Measurements from ENCODE around the gene C9orf152.
"Not testable (repeated sequence)": the region's sequence is repeated elsewhere in the genome, so short reads cannot be mapped to it uniquely, and the experiment has no call there.

C9orf152 gene

DNA sequence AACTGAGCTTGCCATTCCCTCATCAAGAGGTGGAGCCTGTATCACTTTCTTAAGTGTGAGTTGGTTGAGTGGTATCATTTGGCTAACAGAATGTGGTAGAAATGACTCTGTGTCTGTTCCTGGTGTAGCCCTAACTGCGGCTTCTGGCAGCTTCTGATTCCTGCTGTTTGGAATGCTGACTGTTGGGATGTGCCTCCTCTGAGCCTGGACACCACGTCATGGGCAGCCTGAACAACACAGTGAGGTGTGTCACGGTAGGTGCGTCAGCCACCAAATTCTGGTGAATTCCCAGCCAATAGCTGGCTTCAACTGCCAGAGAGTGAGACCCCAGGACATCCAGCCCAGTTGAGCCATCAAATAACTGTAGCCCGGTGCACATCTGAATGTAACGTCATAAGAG lies 6.1 kb upstream of the C9orf152 start:
- DNase-seq: no peak

DNA sequence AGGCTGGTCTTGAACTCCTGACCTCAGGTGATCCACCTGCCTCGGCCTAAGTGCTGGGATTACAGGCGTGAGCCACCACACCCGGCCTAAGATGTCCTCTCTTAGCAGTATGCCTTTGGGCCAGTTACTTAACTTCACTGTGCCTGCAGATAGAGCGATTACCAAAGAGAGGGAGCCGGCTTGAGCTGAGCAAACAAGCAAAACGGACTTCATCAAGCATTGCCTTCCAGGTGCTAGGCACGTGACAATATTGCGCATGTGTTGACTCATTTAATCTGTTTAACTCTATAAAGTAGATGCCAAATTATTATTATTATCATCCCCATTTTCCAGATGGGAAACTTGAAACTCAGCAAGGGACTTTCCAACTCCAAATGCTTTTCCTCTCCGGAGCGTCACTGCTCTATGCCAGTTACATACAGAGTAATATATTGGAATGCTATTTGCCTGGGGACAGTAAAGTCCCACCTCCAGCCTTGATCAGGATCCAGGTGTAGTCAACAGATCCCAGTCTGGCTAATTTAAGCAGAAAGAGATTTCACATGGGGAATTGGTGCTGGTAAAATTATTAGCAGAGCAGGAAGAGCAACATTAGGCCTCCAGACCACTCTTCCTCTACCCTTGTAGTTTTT lies 5.6 kb upstream of the C9orf152 start:
- DNase-seq: no peak

DNA sequence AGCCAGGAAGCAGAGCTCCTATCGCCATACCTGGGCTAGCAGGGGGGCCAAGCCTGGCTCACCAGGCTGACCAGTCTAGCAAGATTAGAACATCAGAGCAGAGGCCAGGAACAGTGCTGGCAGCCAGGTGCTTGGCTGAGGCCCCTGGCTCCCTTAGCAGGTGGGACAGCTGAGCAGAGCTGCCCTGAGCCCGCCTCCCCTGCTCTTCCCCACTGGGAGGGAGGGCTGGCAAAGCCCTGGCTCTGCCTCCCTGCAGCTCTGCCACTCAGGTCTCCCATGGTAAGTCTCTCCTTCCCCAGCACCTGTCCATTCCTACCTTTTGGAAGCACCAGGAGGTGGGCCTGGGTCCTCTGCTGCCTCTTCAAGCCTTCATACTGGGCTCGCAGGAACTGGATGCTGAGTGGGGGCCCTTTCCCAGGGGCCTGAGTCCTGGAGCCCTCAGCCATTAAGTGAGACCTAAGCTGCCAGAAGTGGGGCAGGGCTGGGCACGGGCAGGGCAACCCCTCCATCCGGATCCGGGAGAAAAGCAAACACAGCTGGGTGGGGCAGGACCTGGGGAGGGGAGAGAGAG lies 803 bp downstream of the C9orf152 start:
- no peak for DNase-seq

DNA sequence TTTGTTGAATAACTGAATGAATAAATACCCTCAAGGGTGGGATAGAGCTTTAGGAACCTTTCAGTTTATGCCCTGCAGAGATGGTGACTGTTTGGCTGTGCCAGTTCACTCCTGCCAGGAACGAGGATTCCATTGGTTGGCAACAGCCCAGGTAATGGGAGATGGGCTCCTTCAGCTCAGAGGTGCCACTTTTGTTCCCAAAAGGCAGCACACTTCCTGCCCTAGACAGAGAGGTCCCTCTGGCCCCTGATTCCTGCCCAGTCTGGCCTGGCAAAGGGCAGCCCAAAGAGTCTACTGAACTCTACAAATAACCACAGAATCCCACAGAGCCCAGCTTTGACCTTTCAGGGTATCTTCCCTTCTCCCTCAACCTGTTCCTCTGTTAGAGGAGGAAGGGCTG lies 1.6 kb downstream of the C9orf152 start:
- no peak for DNase-seq

DNA sequence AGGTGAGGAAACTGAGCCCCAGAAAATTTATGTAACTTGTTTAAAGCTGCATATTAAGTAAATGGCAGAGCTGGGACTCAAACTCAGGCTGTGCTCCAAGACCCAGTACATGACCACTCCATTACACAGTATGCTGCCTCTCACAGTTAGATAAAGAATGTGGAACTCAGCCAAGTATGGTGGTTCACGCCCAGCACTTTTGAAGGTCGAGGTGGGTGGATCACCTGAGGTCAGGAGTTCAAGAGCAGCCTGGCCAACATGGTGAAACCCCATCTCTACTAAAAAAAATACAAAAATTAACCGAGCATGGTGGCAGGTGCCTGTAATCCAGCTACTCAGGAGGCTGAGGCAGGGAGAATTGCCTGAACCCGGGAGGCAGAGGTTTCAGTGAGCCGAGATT lies 2.3 kb downstream of the C9orf152 start:
- DNase-seq: not testable (repeated sequence)

DNA sequence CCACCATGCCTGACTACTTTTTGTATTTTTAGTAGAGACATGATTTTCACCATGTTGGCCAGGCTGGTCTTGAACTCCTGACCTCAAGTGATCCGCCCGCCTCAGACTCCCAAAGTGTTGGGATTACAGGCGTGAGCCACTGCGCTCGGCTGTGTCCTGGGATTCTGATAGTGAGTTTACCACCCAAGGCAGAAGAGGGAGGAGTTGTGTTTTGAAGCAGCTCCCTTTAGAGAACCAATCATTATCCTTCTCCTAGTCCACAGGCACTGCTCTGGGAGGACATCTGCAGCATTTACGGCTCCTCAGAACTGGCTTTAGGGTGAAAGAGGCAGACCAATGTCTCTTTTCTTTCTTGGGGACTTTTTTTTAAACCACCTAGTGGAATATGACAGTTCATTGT lies 5.7 kb downstream of the C9orf152 start:
- DNase-seq: no peak

DNA sequence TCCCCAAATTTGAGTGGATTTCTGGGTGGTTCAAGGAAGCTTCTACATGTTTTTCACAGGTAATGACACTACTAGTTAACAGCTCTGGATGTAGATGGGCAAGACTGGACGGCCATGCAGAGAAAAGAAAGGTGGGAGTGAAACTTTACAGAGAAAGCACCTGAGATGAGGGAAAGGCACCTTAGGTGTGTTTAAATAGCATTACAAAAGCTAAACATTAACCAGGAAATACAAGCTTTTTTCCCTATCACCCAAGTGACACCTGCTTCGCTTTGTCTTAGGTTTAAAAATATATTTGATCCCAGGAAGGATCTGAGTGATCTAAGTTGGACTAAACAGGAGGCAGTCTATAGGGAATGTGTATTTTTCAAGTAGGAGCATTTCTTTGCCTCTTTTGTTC lies 8.3 kb downstream of the C9orf152 start:
- DNase-seq: no peak

DNA sequence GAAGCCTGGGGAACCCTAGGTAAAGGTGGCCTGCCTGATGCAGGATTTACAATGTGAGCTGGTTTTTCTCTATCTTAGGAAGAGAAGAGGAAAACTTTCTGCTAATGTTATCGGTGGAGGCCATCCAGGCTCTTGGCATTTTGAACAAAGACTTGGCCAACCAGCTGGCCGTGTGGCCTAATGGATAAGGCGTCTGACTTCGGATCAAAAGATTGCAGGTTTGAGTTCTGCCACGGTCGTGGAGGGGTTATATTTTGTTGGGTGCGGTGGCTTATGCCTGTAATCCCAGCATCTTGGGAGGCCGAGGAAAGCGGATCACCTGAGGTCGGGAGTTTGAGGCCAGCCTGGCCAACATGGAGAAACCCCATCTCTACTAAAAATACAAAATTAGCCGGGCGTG lies 9.6 kb downstream of the C9orf152 start:
- DNase-seq: no peak

DNA sequence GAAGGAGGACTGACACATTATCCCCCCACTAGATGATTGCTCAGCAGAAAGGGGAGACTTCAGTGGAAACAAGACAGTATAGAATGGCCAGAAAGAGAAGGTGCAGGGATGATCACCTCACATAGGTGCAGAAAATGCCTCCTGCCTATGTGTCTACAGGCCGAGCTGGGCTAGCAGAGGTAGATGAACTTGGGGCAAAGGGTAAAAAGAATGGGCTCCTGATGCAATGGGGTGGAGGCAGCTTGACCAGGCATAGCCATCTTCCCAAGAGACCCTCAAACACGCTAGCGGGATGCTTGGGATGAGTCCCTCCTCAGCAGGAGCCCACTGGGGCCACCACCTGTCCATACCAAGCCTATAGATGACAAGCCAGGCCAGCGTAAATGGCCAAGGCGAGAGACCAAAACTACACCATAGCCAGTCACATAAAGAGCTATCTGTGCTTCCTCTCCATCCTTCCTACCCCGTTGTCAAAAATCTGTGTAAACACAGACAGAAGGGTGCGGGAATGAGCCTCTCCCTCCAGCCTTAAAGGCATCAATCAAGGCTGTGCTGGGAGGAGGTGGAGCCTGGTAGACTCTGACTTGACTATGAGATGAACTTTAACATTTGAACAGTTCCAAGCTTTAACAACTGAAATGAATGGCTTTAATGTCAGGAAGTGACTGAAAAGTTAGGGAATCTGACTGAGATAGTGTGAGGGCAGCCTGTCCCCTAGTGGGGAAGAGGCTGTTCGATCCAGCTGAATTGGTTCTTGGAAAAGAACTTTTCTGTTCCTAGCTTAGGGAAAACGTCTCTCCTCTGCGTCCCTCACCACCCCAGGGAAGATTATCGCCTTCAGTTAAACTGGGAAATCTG lies 10.4 kb downstream of the C9orf152 start:
- no peak for DNase-seq

DNA sequence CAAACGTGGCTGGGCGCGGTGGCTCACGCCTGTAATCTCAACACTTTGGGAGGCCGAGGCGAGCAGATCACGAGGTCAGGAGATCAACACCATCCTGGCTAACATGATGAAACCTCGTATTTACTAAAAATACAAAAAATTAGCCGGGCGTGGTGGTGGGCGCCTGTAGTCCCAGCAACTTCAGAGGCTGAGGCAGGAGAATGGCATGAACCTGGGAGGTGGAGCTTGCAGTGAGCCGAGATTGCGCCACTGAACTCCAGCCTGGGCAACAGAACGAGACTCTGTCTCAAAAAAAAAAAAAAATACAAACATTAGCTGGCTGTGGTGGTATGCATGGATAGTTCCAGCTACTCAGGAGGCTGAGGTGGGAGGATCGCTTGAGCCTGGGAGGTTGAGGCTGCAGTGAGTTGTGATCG lies 11.9 kb downstream of the C9orf152 start:
- DNase-seq: not testable (repeated sequence)

DNA sequence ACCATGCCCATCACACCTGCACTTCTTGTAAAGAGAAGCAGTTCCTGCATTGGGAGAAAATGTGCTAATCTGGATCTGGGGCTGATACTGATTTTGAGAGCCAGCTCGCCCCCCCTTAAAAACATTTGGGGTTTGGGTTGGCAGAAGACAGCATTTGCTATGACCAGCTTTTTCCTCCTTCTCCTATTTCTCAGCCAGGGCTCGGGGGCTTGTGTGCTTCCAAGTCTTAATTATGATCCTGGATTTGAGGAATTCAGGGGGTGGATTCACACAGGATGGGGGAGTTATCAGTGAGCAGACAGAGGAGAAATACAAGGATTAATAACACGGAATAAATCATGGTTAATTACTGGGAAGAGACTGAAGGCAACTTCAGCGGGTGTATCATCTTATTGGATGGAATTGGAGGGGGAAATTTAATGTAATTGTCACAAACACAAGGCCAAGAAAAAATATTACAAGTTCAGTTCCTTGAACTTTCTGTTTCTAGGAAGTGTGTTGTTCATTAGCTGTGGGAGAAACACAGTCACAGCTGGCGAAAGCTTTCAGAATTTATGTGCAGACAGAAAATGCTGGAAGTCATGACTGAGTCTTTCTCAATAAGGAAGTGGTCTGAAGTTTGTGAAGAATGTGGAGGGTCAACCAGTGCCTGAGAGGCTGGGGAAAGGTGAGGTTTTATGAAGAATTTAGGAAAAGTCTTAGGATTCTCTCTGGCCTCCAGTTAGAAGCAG lies 15.3 kb downstream of the C9orf152 start:
- DNase-seq: no peak

DNA sequence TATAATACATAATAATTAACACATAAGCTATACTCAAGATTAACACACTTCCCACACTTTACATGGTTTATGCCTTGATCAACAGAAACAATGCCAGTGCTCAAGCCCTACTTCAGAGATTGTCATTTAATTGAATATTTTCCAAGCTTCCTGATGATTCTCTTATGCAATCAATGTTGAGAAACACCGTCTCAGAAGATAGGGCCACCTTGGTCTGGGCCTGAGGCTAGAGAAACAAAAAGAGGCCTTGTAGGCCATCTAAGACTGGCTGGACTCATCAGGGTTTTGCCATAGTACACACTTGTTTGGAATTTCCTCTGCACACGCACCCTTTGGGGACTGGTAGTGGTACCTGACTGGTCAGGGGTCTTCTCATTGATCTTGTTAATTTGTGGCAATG lies 16.3 kb downstream of the C9orf152 start:
- no peak for DNase-seq

DNA sequence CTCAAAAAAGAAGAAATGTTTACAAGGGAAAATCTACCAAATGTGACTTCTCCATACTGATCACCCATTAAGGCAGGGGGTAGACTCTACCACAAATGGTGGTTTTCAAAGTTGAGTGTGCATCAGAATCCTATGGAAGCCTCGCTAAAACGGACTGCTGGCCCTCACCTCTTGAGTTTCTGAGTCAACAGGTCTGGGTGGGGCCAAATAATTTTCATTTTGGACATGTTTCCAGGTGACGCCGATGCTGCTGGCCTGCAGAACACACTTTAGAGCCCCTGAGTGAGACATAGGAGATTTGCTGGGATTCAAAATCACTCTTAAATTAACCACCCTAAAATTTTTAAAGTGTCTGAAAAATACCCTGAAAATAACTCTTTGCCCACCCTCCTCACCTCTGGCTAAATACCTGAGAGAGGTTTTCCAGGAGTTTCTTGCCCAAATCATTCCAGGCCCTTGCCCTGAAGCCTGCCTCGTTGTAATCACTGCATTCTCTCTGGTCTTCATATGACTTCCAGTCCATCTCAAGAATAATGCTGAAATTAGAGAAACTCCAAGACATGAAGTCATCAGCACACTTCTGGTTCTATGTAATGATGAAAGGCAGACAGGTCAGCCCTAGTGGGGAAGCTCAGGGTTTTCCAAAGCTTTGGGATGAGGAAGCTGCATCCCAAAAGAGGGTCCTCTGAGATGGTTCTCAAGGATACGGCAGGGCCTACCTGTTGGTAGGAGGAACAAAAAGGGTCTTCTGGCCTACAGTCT lies 18.2 kb downstream of the C9orf152 start:
- DNase-seq: no peak

DNA sequence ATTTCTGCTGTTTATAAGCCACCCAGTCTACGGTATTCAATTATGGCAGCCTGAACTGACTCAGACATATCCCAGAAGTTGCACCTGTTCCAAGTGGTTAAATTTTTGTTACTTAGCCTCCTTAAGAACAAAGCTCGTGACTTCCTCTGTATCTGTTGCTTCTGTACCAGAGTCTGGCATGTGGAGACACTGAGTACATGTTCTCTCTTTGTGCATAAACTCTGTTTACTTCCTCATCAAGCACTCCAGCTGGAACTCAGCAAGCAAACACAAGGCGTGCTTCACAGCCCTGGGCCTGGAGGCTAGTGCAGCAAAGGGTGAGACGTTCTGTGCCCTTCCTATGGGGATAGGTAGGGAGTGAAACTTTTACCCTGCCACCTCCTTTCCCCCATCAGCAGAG lies 19.0 kb downstream of the C9orf152 start:
- DNase-seq: no peak

DNA sequence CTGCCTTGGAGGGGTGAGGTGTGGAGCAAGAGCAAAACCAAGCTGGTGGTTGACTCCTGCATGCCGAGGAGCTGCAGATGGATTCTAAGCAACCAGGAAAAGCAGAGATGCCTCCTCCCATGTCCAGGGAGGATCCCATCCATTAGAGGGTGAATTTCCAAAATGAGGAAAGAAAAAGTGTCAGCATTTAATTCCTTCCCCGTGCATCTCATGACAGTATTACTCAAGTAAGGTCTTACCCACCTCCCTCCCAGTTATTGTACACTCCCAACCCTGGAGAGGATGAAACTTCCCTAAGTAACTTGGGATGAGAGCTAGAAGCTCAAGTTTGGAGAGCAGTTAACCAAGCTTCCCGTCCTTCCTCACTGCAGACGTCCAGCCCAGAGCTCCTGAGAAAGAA lies 19.9 kb downstream of the C9orf152 start:
- DNase-seq: no peak

DNA sequence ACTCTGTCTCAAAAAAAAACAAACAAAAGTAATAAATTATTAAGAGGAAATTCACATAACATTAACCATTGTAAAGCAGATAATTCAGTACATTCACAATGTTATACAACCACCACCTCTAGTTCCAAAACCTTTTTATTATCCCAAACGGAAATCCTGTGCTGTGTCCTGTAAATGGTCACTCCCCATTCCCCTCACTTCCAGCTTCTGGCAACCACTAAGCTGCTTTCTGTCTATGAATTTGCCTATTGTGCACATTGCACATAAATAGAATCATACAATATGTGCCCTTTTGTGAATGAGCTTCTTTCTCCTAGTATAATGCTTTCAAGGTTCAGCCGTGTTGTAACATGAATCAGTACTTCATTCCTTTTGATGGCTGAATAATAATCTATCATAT lies 20.8 kb downstream of the C9orf152 start:
- DNase-seq: no peak

DNA sequence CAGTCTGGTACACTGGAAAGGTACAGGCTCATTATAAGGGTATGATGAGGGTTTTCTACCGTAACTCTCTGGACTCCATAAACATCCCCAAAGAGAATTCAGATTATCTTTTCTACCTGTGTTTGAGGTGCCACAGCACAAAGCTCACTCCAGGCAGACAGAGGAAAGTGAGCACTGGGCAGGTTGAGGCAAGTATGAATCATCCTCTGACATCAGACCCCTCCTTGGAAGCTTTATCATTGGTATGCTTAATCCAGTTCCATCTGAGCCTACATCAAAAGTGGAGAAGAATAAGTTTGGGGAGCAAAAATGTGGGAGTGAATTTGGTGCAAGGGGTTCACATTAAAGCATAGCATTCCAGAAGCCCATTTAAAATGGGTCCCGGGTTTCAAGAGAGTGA lies 21.7 kb downstream of the C9orf152 start:
- DNase-seq: no peak

DNA sequence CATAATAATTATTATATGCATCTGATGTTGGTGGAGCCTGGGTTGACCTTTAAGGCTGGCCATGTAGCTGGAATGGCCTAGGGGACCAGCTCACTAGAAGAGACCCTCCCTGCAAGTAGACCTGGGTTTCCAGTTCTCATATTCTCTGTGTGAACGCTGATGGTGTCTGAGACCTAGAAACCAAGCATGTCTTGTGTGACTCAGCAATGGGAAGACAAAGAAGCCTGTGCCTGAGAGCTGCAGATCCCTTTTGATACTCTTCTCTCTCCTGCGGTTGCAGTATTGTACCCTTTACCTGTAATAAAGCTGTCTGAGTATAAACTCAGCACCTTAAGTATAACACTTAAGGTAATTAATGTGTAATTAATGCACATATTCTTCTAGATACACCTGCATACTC lies 22.2 kb downstream of the C9orf152 start:
- DNase-seq: no peak

DNA sequence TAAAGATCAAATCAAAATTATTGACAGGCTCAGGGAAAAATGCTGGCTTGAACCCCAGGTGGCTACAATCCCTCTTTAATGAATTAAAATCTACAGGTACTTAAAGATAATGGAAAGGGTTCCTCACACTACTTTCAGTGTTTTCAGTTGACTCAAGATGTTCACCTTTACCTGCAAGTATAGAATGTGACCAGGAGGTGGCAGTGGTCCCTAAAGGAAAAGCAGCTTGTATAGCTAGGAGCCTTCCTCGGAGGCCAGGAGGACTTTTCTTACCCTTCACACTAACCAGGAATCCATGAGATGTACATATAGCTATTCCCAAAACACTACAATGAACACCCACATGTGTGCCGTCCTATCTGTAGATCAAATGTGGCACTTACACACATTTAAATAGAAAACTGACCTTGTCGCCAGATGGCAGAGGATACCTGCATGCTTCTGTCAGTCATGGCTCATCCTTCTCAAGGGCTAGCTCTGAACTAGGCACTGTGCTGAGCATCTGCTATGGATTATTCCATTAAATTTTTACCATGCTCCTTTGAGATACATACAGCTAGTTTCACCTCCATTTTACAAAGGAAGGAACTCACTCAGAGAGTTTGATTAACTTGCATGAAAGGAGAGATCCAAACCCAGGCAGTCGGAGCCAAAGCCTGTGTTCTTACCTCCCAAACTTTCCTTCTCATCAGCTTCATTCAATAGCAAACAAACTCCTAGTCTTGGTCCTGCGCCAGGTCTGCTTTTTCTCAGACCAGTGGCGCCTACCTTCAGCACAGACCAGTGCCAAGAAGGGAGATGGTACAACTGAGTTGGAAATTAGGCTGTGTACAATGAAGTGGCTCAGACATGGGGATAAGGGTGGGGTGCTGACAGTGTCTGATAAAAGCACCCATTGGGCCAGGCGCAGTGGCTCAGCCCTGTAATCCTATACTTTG lies 24.5 kb downstream of the C9orf152 start:
- peak; percentile 28 for DNase-seq

DNA sequence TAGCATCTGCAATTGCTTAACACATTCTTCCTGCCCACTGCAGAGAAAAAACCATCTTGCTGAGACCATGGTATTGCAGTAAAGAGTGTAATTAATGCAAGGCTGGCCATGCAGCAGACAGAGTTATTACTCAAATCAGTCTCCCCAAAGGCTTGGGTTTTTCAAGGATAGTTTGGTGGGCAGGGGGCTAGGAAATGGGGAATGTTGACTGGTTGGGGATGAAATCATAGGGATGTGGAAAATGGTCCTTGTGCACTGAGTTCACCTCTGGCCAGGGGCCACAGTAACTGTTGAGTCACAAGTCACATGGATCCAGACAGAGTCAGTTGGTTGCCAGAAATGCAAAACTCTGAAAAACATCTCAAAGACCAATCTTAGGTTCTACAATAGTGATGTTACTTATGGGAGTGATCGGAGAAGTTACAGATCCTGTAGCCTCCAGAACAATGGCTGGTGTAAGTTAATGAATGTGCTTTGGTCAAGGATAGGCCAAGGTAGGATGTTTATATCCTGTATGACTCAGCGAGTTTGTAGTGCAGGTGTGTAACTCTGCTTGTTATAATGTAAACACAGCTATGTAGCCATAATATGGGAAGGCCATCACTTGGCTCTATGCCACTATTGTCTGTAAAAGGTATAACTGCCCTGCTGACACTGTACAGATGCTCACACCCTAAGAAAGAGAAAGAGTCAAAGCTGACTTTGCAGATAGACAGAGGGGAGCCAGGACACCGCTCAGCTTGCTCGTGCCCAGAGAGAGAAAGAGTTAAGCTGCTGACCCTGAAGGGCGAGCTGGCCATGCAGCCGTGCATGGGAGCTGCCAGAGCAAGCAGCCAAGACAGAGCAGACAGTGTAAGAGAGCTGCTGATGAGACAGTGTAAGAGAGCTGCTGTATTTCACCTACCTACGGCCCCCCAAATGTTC lies 27.2 kb downstream of the C9orf152 start:
- no peak for DNase-seq

DNA sequence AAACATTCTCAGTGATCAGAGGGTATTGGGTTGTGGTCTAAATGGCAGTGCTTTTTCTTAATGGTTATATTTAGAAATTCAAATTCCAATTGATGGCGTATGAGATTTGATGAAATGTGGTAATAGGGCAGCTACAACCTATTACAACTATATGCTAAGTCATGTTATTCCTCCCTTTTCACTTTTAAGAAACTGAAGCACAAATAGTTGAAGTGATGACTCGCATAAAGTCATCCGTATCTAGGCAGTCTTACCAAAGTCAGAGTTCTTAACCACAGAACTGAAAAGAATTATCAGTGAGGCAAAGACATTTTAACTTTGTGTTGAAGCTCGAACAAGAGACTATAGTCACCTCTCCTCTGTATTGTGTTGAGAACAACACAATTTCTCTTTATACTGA lies 28.2 kb downstream of the C9orf152 start:
- DNase-seq: no peak
